HG02642 (cell line): ENCODE data around the gene PPP6R3.
A peak's percentile ranks its signal among the peaks of the same experiment; 100 is the strongest.

Experiments
- ATAC-seq: cut with Tn5 transposase; IDR thresholded peaks from one replicate; pipeline ENCODE4 v1.9.1; 2021; ENCODE audit warnings: mild to moderate bottlenecking; ENCODE audit not compliant: unreplicated experiment, poor library complexity

The PPP6R3 gene

DNA sequence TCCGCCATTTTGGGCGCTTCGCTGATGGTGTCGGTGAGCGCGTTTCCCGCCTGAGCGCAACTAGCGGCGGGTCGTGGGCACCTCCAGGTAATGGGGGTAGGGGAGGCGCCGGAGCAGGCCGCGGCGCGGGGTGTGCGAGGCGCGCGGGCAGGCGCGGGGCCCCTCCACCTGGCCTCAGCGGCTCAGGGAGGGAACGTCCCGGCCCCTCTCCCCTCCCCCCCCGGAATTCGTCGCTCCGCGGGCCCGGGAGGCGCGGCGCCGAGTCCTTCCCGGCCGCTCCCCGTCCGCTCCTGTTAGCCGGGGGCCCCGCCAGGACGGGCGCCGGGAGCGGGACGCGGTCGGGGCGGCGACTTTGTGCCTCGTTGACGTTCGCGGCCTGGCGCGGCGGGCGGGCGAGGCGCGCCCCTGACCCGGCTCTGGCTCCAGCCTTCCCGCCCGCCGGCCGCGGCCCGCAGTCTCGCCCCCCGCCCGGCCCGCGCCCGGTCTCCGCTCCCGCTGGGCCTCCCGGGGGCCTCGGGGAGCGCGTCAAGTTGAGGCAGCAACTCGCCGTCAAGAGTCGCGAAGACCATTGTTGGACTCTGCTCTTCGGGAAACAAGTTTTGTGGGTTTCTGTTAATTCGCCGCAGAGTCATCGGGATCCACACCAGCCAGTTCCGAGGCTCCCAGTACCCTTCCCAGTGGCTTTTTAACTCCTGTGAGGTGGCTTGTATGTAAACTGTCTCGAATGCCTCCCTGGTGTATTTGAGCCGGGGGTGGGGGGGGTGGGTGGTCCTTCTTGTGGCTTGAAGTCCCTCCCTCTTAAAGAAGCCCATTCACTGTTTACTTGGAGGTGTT is at the start of gene PPP6R3:
PPP6R3 (plus strand) TSS at position 12 of the 834 bp plus-strand sequence. CDS start 76,913 bp downstream, outside the sequence.
- peak; percentile 43 for ATAC-seq

DNA sequence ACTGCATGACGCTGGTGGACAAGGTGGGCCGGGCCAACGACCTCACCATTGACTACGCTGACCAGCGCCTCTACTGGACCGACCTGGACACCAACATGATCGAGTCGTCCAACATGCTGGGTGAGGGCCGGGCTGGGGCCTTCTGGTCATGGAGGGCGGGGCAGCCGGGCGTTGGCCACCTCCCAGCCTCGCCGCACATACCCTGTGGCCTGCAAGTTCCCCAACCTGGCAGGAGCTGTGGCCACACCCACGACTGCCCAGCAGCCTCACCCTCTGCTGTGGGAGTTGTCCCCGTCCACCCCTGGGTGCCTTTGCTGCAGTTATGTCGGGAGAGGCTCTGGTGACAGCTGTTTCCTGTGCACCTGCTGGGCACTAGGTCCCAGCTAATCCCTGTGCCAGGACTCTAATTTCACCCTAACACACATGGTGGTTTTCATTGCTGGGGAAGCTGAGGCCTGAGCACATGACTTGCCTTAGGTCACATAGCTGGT is 49.0 kb upstream of the PPP6R3 start:
- ATAC-seq: no peak

DNA sequence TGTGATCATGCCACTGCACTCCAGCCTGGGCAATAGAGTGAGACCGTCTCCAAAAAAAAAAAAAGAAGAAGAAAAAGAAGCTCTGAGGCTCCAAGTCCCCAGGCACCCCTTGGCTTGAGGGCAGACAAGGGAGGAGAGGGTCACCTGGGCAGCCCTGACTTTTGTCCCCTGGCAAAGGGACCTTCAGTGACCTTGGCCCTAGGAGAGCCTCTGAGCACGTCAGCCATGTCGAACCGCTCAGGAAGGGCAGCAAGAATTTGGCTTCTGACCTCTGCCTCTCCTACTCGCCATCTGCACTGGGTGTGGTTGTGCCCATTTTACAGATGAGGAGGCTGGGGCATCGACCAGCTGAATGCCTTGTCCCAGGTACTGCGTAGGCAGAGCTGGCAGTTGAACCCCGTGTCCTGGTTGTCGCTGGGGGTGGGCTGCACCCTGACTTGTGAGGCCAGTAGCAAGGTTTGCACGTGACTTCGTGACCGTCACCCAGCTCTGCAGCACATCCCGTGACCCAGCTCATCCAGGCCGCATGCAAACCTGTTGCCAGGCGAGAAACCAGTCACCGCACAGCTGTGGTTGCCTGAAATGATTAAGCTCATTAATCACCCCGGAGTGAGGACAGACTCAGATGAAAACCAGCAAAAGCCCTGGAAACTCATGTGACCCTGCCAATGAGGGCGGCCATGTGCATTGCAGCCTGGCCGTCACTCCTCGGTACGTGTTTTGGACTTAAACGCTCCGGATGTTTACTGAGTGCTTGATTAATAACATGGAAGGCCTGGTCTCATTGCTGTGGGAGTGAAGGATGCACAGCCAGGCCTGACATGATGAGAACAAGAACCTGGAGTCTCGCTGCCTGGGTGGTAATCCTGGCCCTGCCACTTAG is 47.7 kb upstream of the PPP6R3 start:
- ATAC-seq: no peak

- ATAC-seq: no peak
These were observed 47.0 kb upstream of the PPP6R3 start for GRCh38 chr11:68413591-68413999.

- ATAC-seq: no peak
These were observed 45.9 kb upstream of the PPP6R3 start for GRCh38 chr11:68414496-68415221.

DNA sequence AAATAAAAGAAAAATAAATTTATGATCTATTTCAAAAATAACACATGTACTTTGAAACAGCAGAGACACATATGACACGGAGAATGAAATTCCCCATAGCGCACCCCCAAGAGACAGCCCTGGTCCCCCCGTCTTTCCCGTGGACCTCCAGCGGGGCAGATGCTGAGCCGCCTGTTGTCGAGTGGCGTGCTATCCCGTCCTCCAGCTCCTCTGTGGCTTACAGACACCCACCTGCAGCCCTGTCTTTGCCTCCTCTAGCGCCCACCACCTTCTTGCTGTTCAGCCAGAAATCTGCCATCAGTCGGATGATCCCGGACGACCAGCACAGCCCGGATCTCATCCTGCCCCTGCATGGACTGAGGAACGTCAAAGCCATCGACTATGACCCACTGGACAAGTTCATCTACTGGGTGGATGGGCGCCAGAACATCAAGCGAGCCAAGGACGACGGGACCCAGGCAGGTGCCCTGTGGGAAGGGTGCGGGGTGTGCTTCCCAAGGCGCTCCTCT is 44.4 kb upstream of the PPP6R3 start:
- ATAC-seq: no peak

- ATAC-seq: no peak
These were observed 41.9 kb upstream of the PPP6R3 start for GRCh38 chr11:68418648-68419047.

- ATAC-seq: no peak
These were observed 40.4 kb upstream of the PPP6R3 start for GRCh38 chr11:68420171-68420570.

DNA sequence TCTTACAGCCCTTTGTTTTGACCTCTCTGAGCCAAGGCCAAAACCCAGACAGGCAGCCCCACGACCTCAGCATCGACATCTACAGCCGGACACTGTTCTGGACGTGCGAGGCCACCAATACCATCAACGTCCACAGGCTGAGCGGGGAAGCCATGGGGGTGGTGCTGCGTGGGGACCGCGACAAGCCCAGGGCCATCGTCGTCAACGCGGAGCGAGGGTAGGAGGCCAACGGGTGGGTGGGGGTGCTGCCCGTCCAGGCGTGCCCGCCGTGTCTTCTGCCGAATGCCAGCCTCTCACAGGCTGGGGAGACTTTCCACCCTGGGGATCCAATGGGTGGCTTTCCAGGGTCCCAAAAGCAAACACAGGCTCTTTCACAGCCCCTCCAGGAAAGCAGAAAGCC is 37.1 kb upstream of the PPP6R3 start:
- no peak for ATAC-seq

GRCh38 chr11:68424101-68424632 is 36.4 kb upstream of the PPP6R3 start:
- ATAC-seq: no peak

- ATAC-seq: no peak
These were observed 35.3 kb upstream of the PPP6R3 start for GRCh38 chr11:68424981-68425865.

GRCh38 chr11:68425866-68426380 is 34.6 kb upstream of the PPP6R3 start:
- no peak for ATAC-seq

- ATAC-seq: no peak
These were observed 30.9 kb upstream of the PPP6R3 start for GRCh38 chr11:68429661-68430060.

GRCh38 chr11:68430384-68430783 is 30.2 kb upstream of the PPP6R3 start:
- no peak for ATAC-seq

- no peak for ATAC-seq
These were observed 29.8 kb upstream of the PPP6R3 start for GRCh38 chr11:68430801-68431200.

DNA sequence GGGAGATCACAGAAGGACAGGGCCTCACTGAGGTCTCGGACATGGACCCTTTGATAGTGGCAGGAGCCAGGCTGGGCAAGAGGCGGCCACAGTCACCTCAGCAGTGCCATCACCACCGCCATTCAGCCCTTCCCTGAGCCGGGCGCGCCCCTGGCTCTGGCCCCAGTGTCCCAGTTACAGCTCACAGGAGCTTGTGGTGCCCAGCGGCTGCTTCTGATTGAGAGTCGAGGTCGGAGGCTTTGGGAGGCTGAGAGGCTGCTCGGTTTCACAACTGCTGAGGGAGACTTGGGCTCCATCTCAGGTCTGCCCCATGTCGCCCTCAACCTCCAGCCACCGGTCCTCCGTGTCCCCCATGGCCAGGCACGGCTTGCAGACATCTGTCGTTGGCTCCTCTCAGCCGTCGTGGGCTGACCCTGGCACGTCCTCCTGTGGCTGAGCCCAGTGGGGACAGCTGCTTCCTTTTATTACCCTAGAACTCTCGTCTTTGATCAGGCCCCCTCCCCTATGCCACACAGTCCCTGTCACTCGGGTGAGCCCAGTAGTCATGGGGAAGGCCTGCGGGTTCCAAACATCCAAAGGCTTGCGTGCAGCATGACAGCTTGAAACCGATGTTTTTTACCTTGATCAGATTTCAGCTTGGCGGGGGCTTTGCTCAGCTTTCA is 28.4 kb upstream of the PPP6R3 start:
- no peak for ATAC-seq

DNA sequence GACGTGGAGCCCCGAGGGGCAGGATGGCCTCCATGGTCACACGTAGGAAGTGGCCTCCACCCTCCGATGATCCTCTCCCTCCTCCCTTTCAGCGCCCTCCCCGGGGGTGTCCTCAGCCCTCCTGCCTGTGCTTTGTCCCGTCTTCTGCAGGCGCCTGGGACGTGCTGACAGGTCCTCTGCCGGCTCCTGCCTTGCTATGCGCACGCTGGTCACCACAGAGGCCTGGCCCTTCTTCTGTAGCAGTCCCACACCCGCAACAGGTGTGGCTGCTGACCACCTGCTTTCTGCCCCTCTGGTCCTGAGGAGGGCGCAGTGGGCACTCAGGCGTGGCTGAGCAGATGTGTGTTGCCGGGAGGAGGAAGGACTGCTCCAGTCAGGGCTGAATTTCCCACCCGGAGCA is 27.7 kb upstream of the PPP6R3 start:
- ATAC-seq: no peak

DNA sequence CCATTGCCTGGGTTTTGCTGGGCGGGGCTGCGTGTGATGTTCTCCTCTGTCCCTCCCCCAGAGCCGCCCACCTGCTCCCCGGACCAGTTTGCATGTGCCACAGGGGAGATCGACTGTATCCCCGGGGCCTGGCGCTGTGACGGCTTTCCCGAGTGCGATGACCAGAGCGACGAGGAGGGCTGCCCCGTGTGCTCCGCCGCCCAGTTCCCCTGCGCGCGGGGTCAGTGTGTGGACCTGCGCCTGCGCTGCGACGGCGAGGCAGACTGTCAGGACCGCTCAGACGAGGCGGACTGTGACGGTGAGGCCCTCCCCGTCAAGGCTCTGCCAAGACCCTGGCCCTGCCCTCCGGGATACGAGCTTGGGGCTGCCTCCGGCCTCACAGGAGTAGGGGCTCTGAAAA is 27.0 kb upstream of the PPP6R3 start:
- ATAC-seq: no peak
